Fibroblast of lung (primary cell): ENCODE measurements around the gene RPS14. TPM values are rescaled to one million over a fixed set of nuclear protein-coding genes. Genes with fewer than 3 reads are reported as not detected.

Experiments
- DNase-seq, 2 donors: peaks; one replicate each; pipeline versions ENCODE4 v3.0.0 to v3.0.0-alpha.2; 2010; ENCODE audit warnings: low read depth in 2 of 2
- H2AFZ ChIP-seq: 2 replicates; pipeline ENCODE4 v1.5.1; 2012; ENCODE audit warnings: low read length, control low read depth, inconsistent platforms
- H3K27ac ChIP-seq: 2 replicates; pipeline ENCODE4 v1.5.1; 2011; ENCODE audit warnings: low read length, control low read depth; ENCODE audit not compliant: insufficient read depth
- H3K27me3 ChIP-seq: 2 replicates; pipeline ENCODE4 v1.5.1; 2011; ENCODE audit warnings: mild to moderate bottlenecking, low read length; ENCODE audit not compliant: control insufficient read depth, insufficient read depth
- H3K36me3 ChIP-seq: 2 replicates; pipeline ENCODE4 v1.5.1; 2011; ENCODE audit warnings: low read length; ENCODE audit not compliant: control insufficient read depth, insufficient read depth
- H3K4me1 ChIP-seq: 2 replicates; pipeline ENCODE4 v1.5.1; 2011; ENCODE audit warnings: low read length; ENCODE audit not compliant: control insufficient read depth, insufficient read depth; ENCODE audit errors: extremely low read depth
- H3K4me2 ChIP-seq: 2 replicates; pipeline ENCODE4 v1.5.1; 2011; ENCODE audit warnings: low read length, control low read depth; ENCODE audit not compliant: insufficient read depth; ENCODE audit errors: extremely low read depth
- H3K4me3 ChIP-seq, 4 experiments: fragments of 200-600 bp in 1 of 4; sonication (generic) in 1 of 4; replicated peaks in 1 of 4; 2 replicates each; pipeline ENCODE4 v1.5.1; 2011 to 2016; ENCODE audit warnings: low read length in 4 of 4, low read depth in 3 of 4, mild to moderate bottlenecking in 3 of 4, control low read depth in 2 of 4, inconsistent platforms in 1 of 4, mixed read lengths in 1 of 4; ENCODE audit not compliant: insufficient read depth in 1 of 4; ENCODE audit errors: control extremely low read depth in 1 of 4
- H3K79me2 ChIP-seq: 2 replicates; pipeline ENCODE4 v1.5.1; 2012; ENCODE audit warnings: mild to moderate bottlenecking, low read length, inconsistent platforms; ENCODE audit not compliant: control insufficient read depth, insufficient read depth
- H3K9ac ChIP-seq: 2 replicates; pipeline ENCODE4 v1.5.1; 2011; ENCODE audit warnings: mild to moderate bottlenecking, low read length, control low read depth; ENCODE audit not compliant: insufficient read depth
- H3K9me3 ChIP-seq: 2 replicates; pipeline ENCODE4 v1.5.1; 2012; ENCODE audit warnings: low read depth, low read length; ENCODE audit not compliant: control insufficient read depth, insufficient read depth
- H4K20me1 ChIP-seq: 2 replicates; pipeline ENCODE4 v1.5.1; 2011; ENCODE audit warnings: low read length; ENCODE audit not compliant: control insufficient read depth, insufficient read depth; ENCODE audit errors: extremely low read depth
- CTCF ChIP-seq, 2 donors: IDR thresholded peaks in 1 of 2; conservative IDR thresholded peaks in 1 of 2; 1 replicate in 1 of 2; 2 replicates in 1 of 2; pipeline ENCODE4 v1.5.1; 2011 to 2012; ENCODE audit warnings: low read length in 2 of 2, control low read depth in 1 of 2, inconsistent platforms in 1 of 2, low read depth in 1 of 2, mild to moderate bottlenecking in 1 of 2
- EZH2 ChIP-seq: IDR thresholded peaks from 2 replicates; pipeline ENCODE4 v1.5.1; 2012; ENCODE audit warnings: low read length, control low read depth, mild to moderate bottlenecking; ENCODE audit errors: missing control alignments
- polyA plus RNA-seq, 2 donors: library from polyadenylated mRNA; depleted of rRNA in 1 of 2; stranded (reverse) in 1 of 2; unstranded in 1 of 2; fragments of >200 nt; gene quantifications; 2 replicates each; pipeline ENCODE4 v1.2.1, GENCODE V29; 2011 to 2012; ENCODE audit warnings: missing spikeins in 1 of 2
- total RNA-seq: library from RNA; depleted of rRNA; stranded (reverse); fragments of >200 nt; gene quantifications from 2 replicates; pipeline ENCODE4 v1.2.1, GENCODE V29; 2014

The RPS14 gene
- total and polyA plus RNA-seq, 2 donors (not counting 1 experiment from before 2014, with no cell fraction given): 1,962 to 5,623 TPM

GRCh38 chr5:150490754-150491153 lies 41.2 kb upstream of the RPS14 start:
- peaks cover 51% of the 10 kb centered on the region for H3K4me1 ChIP-seq
- H2AFZ ChIP-seq: no peak overlapping the region
- H4K20me1 ChIP-seq: no peaks in the 10 kb centered on the region
- DNase-seq: no peak
- H3K36me3 ChIP-seq: peaks cover 4% of the 10 kb centered on the region
- TF ChIP-seq CTCF (conservative IDR thresholded peaks at IDR 0.05 in 1 of 2, IDR thresholded peaks at IDR 0.05 in 1 of 2; ENCODE audit: low read depth in 1 of 2, low read length in 2 of 2) (no peak), EZH2 (no peak)
- peak overlapping the region; percentile 58 for H3K4me2 ChIP-seq
- H3K9me3 ChIP-seq: no peaks in the 10 kb centered on the region
- no peak overlapping the region for H3K9ac ChIP-seq
- H3K79me2 ChIP-seq: peaks cover 90% of the 10 kb centered on the region
- H3K27ac ChIP-seq: peak overlapping the region; percentile 36
- peak overlapping the region in 1 of 4 experiments; percentile 8 for H3K4me3 ChIP-seq
- no peaks in the 10 kb centered on the region for H3K27me3 ChIP-seq

GRCh38 chr5:150490296-150490669 lies 40.7 kb upstream of the RPS14 start:
- no peak for TF ChIP-seq EZH2
- TF ChIP-seq CTCF (conservative IDR thresholded peaks at IDR 0.05 in 1 of 2, IDR thresholded peaks at IDR 0.05 in 1 of 2; ENCODE audit: low read depth in 1 of 2, low read length in 2 of 2): no peak
- Histone ChIP-seq H3K27ac (peak overlapping the region; percentile 36), H4K20me1 (no peaks in the 10 kb centered on the region), H3K9ac (no peak overlapping the region), H2AFZ (no peak overlapping the region), H3K4me1 (peaks cover 51% of the 10 kb centered on the region), H3K36me3 (peaks cover 2% of the 10 kb centered on the region), H3K9me3 (no peaks in the 10 kb centered on the region), H3K4me2 (peak overlapping the region; percentile 58), H3K4me3 (peak overlapping the region in 1 of 4 experiments; percentile 87), H3K79me2 (peaks cover 91% of the 10 kb centered on the region), H3K27me3 (no peaks in the 10 kb centered on the region)
- no peak for DNase-seq

GRCh38 chr5:150489360-150490295 lies 40.1 kb upstream of the RPS14 start:
- peaks cover 94% of the 10 kb centered on the region for H3K79me2 ChIP-seq
- peaks cover 54% of the 10 kb centered on the region for H3K4me1 ChIP-seq
- no peak overlapping the region for H2AFZ ChIP-seq
- H3K27ac ChIP-seq: peak overlapping the region; percentile 65
- H3K4me2 ChIP-seq: peak overlapping the region; percentile 86
- H3K36me3 ChIP-seq: peaks cover 2% of the 10 kb centered on the region
- no peaks in the 10 kb centered on the region for H3K9me3 ChIP-seq
- H3K27me3 ChIP-seq: no peaks in the 10 kb centered on the region
- peak; percentile 49 to 73 for DNase-seq
- peak overlapping the region in 1 of 4 experiments; percentile 87 for H3K4me3 ChIP-seq
- no peaks in the 10 kb centered on the region for H4K20me1 ChIP-seq
- H3K9ac ChIP-seq: no peak overlapping the region
- peak in 1 of 2 donors; percentile 2 for TF ChIP-seq CTCF (conservative IDR thresholded peaks at IDR 0.05 in 1 of 2, IDR thresholded peaks at IDR 0.05 in 1 of 2; ENCODE audit: low read depth in 1 of 2, low read length in 2 of 2)
- TF ChIP-seq EZH2: no peak
